Activated naive CD4-positive, alpha-beta T cell treated with anti-CD3 and anti-CD28 coated beads, Interleukin-2, amount 50 U/mL, for 24 hours (primary cell): ENCODE results near the gene TBC1D32.
"Not testable (repeated sequence)": the region's sequence is repeated elsewhere in the genome, so short reads cannot be mapped to it uniquely, and the experiment has no call there.

ENCODE experiments used
- H3K27ac Mint-ChIP-seq: one replicate; pipeline ENCODE4 v1.8.0; 2021; ENCODE audit warnings: mild to moderate bottlenecking, mixed read lengths
- H3K27me3 Mint-ChIP-seq: one replicate; pipeline ENCODE4 v1.8.0; 2021; ENCODE audit warnings: mixed read lengths
- H3K36me3 Mint-ChIP-seq: one replicate; pipeline ENCODE4 v1.8.0; 2021; ENCODE audit warnings: mixed read lengths
- H3K4me1 Mint-ChIP-seq: one replicate; pipeline ENCODE4 v1.8.0; 2021; ENCODE audit warnings: mixed read lengths
- H3K4me3 Mint-ChIP-seq: one replicate; pipeline ENCODE4 v1.8.0; 2021; ENCODE audit warnings: mild to moderate bottlenecking, mixed read lengths
- H3K9me3 Mint-ChIP-seq: one replicate; pipeline ENCODE4 v1.8.0; 2021; ENCODE audit warnings: mixed read lengths

Gene TBC1D32

GRCh38 chr6:121297694-121298093 lies 36.6 kb downstream of the TBC1D32 start:
- Mint-ChIP-seq H3K9me3 (no peaks in the 10 kb centered on the region), H3K4me3 (no peak overlapping the region), H3K36me3 (peaks cover 24% of the 10 kb centered on the region), H3K27me3 (no peaks in the 10 kb centered on the region), H3K4me1 (no peaks in the 10 kb centered on the region), H3K27ac (no peak overlapping the region)

- H3K27ac Mint-ChIP-seq, result no peak overlapping the region
- no peaks in the 10 kb centered on the region for H3K9me3 Mint-ChIP-seq
- H3K4me3 Mint-ChIP-seq, result no peak overlapping the region
- H3K4me1 Mint-ChIP-seq, result no peaks in the 10 kb centered on the region
- no peaks in the 10 kb centered on the region for H3K27me3 Mint-ChIP-seq
- H3K36me3 Mint-ChIP-seq, result peaks cover 31% of the 10 kb centered on the region
These were observed 49.2 kb downstream of the TBC1D32 start for GRCh38 chr6:121285041-121285440.

- no peak overlapping the region for H3K27ac Mint-ChIP-seq
- H3K27me3 Mint-ChIP-seq, result no peaks in the 10 kb centered on the region
- no peaks in the 10 kb centered on the region for H3K9me3 Mint-ChIP-seq
- H3K4me1 Mint-ChIP-seq, result no peaks in the 10 kb centered on the region
- peaks cover 40% of the 10 kb centered on the region for H3K36me3 Mint-ChIP-seq
- H3K4me3 Mint-ChIP-seq, result no peak overlapping the region
These were observed 59.5 kb downstream of the TBC1D32 start for GRCh38 chr6:121274666-121275295.

GRCh38 chr6:121263742-121264141 lies 70.5 kb downstream of the TBC1D32 start:
- no peaks in the 10 kb centered on the region for H3K4me1 Mint-ChIP-seq
- H3K9me3 Mint-ChIP-seq, result peaks cover 30% of the 10 kb centered on the region
- H3K27ac Mint-ChIP-seq, result no peak overlapping the region
- peaks cover 68% of the 10 kb centered on the region for H3K36me3 Mint-ChIP-seq
- no peak overlapping the region for H3K4me3 Mint-ChIP-seq
- H3K27me3 Mint-ChIP-seq, result no peaks in the 10 kb centered on the region

- no peak overlapping the region for H3K27ac Mint-ChIP-seq
- peaks cover 24% of the 10 kb centered on the region for H3K9me3 Mint-ChIP-seq
- H3K27me3 Mint-ChIP-seq, result no peaks in the 10 kb centered on the region
- H3K36me3 Mint-ChIP-seq, result peaks cover 61% of the 10 kb centered on the region
- no peak overlapping the region for H3K4me3 Mint-ChIP-seq
- H3K4me1 Mint-ChIP-seq, result no peaks in the 10 kb centered on the region
These were observed 73.6 kb downstream of the TBC1D32 start for GRCh38 chr6:121260651-121261102.

- Mint-ChIP-seq H3K27me3 (no peaks in the 10 kb centered on the region), H3K36me3 (peaks cover 69% of the 10 kb centered on the region), H3K27ac (no peak overlapping the region), H3K9me3 (peaks cover 27% of the 10 kb centered on the region), H3K4me3 (no peak overlapping the region), H3K4me1 (peaks cover 9% of the 10 kb centered on the region)
These were observed 86.9 kb downstream of the TBC1D32 start for GRCh38 chr6:121247386-121247785.

- H3K27me3 Mint-ChIP-seq, result no peaks in the 10 kb centered on the region
- peaks cover 39% of the 10 kb centered on the region for H3K36me3 Mint-ChIP-seq
- peaks cover under 1% of the 10 kb centered on the region for H3K9me3 Mint-ChIP-seq
- H3K27ac Mint-ChIP-seq, result no peak overlapping the region
- peaks cover 4% of the 10 kb centered on the region for H3K4me1 Mint-ChIP-seq
- no peak overlapping the region for H3K4me3 Mint-ChIP-seq
These were observed 91.9 kb downstream of the TBC1D32 start for GRCh38 chr6:121242386-121242785.

- H3K27me3 Mint-ChIP-seq, result no peaks in the 10 kb centered on the region
- no peaks in the 10 kb centered on the region for H3K9me3 Mint-ChIP-seq
- no peak overlapping the region for H3K27ac Mint-ChIP-seq
- peaks cover 36% of the 10 kb centered on the region for H3K36me3 Mint-ChIP-seq
- no peak overlapping the region for H3K4me3 Mint-ChIP-seq
- H3K4me1 Mint-ChIP-seq, result no peaks in the 10 kb centered on the region
These were observed 96.4 kb downstream of the TBC1D32 start for GRCh38 chr6:121237859-121238258.

- no peak overlapping the region for H3K27ac Mint-ChIP-seq
- no peak overlapping the region for H3K4me3 Mint-ChIP-seq
- no peaks in the 10 kb centered on the region for H3K9me3 Mint-ChIP-seq
- no peaks in the 10 kb centered on the region for H3K27me3 Mint-ChIP-seq
- no peaks in the 10 kb centered on the region for H3K4me1 Mint-ChIP-seq
- peaks cover 36% of the 10 kb centered on the region for H3K36me3 Mint-ChIP-seq
These were observed 97.3 kb downstream of the TBC1D32 start for GRCh38 chr6:121236984-121237383.

- no peak overlapping the region for H3K4me3 Mint-ChIP-seq
- H3K9me3 Mint-ChIP-seq, result no peaks in the 10 kb centered on the region
- peaks cover 41% of the 10 kb centered on the region for H3K36me3 Mint-ChIP-seq
- no peaks in the 10 kb centered on the region for H3K4me1 Mint-ChIP-seq
- no peak overlapping the region for H3K27ac Mint-ChIP-seq
- no peaks in the 10 kb centered on the region for H3K27me3 Mint-ChIP-seq
These were observed 98.9 kb downstream of the TBC1D32 start for GRCh38 chr6:121235386-121235785.

GRCh38 chr6:121223930-121224329 lies 110.3 kb downstream of the TBC1D32 start:
- Mint-ChIP-seq H3K4me3 (no peak overlapping the region), H3K4me1 (no peaks in the 10 kb centered on the region), H3K36me3 (peaks cover 26% of the 10 kb centered on the region), H3K27me3 (no peaks in the 10 kb centered on the region), H3K27ac (no peak overlapping the region), H3K9me3 (peaks cover 3% of the 10 kb centered on the region)

- Mint-ChIP-seq H3K4me3 (no peak overlapping the region), H3K4me1 (no peaks in the 10 kb centered on the region), H3K27ac (no peak overlapping the region), H3K9me3 (peaks cover 6% of the 10 kb centered on the region), H3K36me3 (peaks cover 31% of the 10 kb centered on the region), H3K27me3 (no peaks in the 10 kb centered on the region)
These were observed 111.1 kb downstream of the TBC1D32 start for GRCh38 chr6:121223212-121223611.

GRCh38 chr6:121222656-121223055 lies 111.6 kb downstream of the TBC1D32 start:
- H3K36me3 Mint-ChIP-seq, result peaks cover 36% of the 10 kb centered on the region
- H3K27ac Mint-ChIP-seq, result no peak overlapping the region
- no peak overlapping the region for H3K4me3 Mint-ChIP-seq
- no peaks in the 10 kb centered on the region for H3K27me3 Mint-ChIP-seq
- H3K9me3 Mint-ChIP-seq, result peaks cover 11% of the 10 kb centered on the region
- H3K4me1 Mint-ChIP-seq, result no peaks in the 10 kb centered on the region

GRCh38 chr6:121216928-121217327 lies 117.4 kb downstream of the TBC1D32 start:
- no peak overlapping the region for H3K27ac Mint-ChIP-seq
- H3K4me3 Mint-ChIP-seq, result no peak overlapping the region
- H3K4me1 Mint-ChIP-seq, result no peaks in the 10 kb centered on the region

GRCh38 chr6:121213341-121213740 lies 120.9 kb downstream of the TBC1D32 start:
- H3K4me3 Mint-ChIP-seq, H3K27ac Mint-ChIP-seq, H3K27me3 Mint-ChIP-seq, H3K4me1 Mint-ChIP-seq: not testable (repeated sequence)
- Mint-ChIP-seq H3K36me3 (peaks cover 44% of the 10 kb centered on the region), H3K9me3 (peaks cover 10% of the 10 kb centered on the region)

More at GRCh38 chr6:121216928-121217327, 117.4 kb downstream of the TBC1D32 start:
- Mint-ChIP-seq H3K36me3 (peaks cover 64% of the 10 kb centered on the region), H3K9me3 (peaks cover 16% of the 10 kb centered on the region), H3K27me3 (no peaks in the 10 kb centered on the region)

GRCh38 chr6:121210943-121211342 lies 123.3 kb downstream of the TBC1D32 start:
- H3K27me3 Mint-ChIP-seq, result no peaks in the 10 kb centered on the region
- no peak overlapping the region for H3K4me3 Mint-ChIP-seq
- no peak overlapping the region for H3K27ac Mint-ChIP-seq
- no peaks in the 10 kb centered on the region for H3K4me1 Mint-ChIP-seq
- H3K9me3 Mint-ChIP-seq, result no peaks in the 10 kb centered on the region
- H3K36me3 Mint-ChIP-seq, result peaks cover 28% of the 10 kb centered on the region

- no peaks in the 10 kb centered on the region for H3K4me1 Mint-ChIP-seq
- H3K9me3 Mint-ChIP-seq, result no peaks in the 10 kb centered on the region
- no peak overlapping the region for H3K4me3 Mint-ChIP-seq
- no peaks in the 10 kb centered on the region for H3K27me3 Mint-ChIP-seq
- H3K36me3 Mint-ChIP-seq, result peaks cover 11% of the 10 kb centered on the region
- no peak overlapping the region for H3K27ac Mint-ChIP-seq
These were observed 128.7 kb downstream of the TBC1D32 start for GRCh38 chr6:121205569-121205968.
